ENCODE measurements around the gene PCDHB5. TPM values are rescaled to one million over a fixed set of nuclear protein-coding genes. Genes with fewer than 3 reads are reported as not detected.
"Not testable (repeated sequence)": the region's sequence is repeated elsewhere in the genome, so short reads cannot be mapped to it uniquely, and the experiment has no call there.

PCDHB5 gene
- total and polyA plus RNA-seq, 2 of the 4 experiments (the other 2 are of a cell fraction), result 0.18 to 0.32 TPM

DNA sequence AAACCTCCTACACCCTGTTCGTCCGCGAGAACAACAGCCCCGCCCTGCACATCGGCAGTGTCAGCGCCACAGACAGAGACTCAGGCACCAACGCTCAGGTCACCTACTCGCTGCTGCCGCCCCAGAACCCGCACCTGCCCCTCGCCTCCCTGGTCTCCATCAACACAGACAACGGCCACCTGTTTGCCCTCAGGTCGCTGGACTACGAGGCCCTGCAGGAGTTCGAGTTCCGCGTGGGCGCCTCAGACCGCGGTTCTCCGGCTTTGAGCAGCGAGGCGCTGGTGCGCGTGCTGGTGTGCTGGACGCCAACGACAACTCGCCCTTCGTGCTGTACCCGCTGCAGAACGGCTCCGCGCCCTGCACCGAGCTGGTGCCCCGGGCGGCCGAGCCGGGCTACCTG is 22.4 kb downstream of the PCDHB5 start:
- H2AFZ ChIP-seq (replicated peaks; ENCODE audit: low read length, poor library complexity); H3K27ac ChIP-seq (ENCODE audit: insufficient read depth, low read length); H4K8ac ChIP-seq (ENCODE audit: low read depth in 2 of 2, low read length in 2 of 2); H2AK5ac ChIP-seq (ENCODE audit: low read depth, low read length); H4K20me1 ChIP-seq (ENCODE audit: insufficient read depth, low read length); H4K5ac ChIP-seq (ENCODE audit: low read depth, low read length); H3K79me1 ChIP-seq (ENCODE audit: low read depth in 1 of 2, low read length in 2 of 2); H2BK20ac ChIP-seq (ENCODE audit: low read depth, low read length); H2AK9ac ChIP-seq (replicated peaks; ENCODE audit: low read depth, low read length, poor library complexity); H3K4ac ChIP-seq (ENCODE audit: low read depth, low read length); H2BK120ac ChIP-seq (ENCODE audit: low read depth, low read length); H3K9me1 ChIP-seq (ENCODE audit: insufficient read depth, low read length); DNase-seq; H3K27me3 ChIP-seq (ENCODE audit: control insufficient read depth, insufficient read depth, low read length); dilution Hi-C loops (cut with HindIII; ENCODE audit: low sequenced_read_pairs, unreplicated experiment); BruUV-seq (replicated peaks); H3K14ac ChIP-seq (replicated peaks; ENCODE audit: low read depth, low read length); ATAC-seq (ENCODE audit: low read depth); H3K4me2 ChIP-seq (ENCODE audit: low read depth, low read length); H2BK5ac ChIP-seq (ENCODE audit: low read depth, low read length, poor library complexity, severe bottlenecking); H3K18ac ChIP-seq (ENCODE audit: low read depth, low read length); H2BK15ac ChIP-seq (ENCODE audit: low read depth, low read length); H3K36me3 ChIP-seq (ENCODE audit: control insufficient read depth, insufficient read depth, low read length); H4K91ac ChIP-seq (ENCODE audit: insufficient read depth, low read depth, low read length); H3K4me3 ChIP-seq (ENCODE audit: insufficient read depth, low read depth, low read length); H3K9me3 ChIP-seq (ENCODE audit: control insufficient read depth, insufficient read depth, low read length); intact Hi-C loops (cut with micrococcal nuclease); POLR2A ChIA-PET (ENCODE audit: unreplicated experiment); in situ Hi-C loops (cut with MboI; ENCODE audit: low sequenced_read_pairs); H3K9ac ChIP-seq (ENCODE audit: low read depth, low read length); H3K4me1 ChIP-seq (ENCODE audit: control insufficient read depth, insufficient read depth, low read length); H3K56ac ChIP-seq (ENCODE audit: extremely low read depth, insufficient read depth, low read length); CTCF ChIA-PET; H3K23ac ChIP-seq (ENCODE audit: low read depth, low read length): not testable (repeated sequence)
- 27% methylated on average over 3 of the region's 38 CpGs; no CpG with 5 or more reads in 1 of the 2 experiments for WGBS, 2 experiments (ENCODE audit: extremely low coverage in 2 of 2, insufficient read length in 1 of 2)

DNA sequence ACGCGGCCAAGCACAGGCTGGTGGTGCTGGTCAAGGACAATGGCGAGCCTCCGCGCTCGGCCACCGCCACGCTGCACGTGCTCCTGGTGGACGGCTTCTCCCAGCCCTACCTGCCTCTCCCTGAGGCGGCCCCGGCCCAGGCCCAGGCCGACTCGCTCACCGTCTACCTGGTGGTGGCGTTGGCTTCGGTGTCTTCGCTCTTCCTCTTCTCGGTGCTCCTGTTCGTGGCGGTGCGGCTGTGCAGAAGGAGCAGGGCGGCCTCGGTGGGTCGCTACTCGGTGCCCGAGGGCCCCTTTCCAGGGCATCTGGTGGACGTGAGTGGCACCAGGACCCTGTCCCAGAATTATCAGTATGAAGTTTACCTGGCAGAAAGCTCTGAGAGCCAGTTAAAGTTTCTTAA is 22.9 kb downstream of the PCDHB5 start:
- H3K27ac ChIP-seq (ENCODE audit: insufficient read depth, low read length); H2AK9ac ChIP-seq (replicated peaks; ENCODE audit: low read depth, low read length, poor library complexity); CTCF ChIA-PET; H3K4me1 ChIP-seq (ENCODE audit: control insufficient read depth, insufficient read depth, low read length); H2AK5ac ChIP-seq (ENCODE audit: low read depth, low read length); ATAC-seq (ENCODE audit: low read depth); H3K56ac ChIP-seq (ENCODE audit: extremely low read depth, insufficient read depth, low read length); H3K4me3 ChIP-seq (ENCODE audit: insufficient read depth, low read depth, low read length); H3K79me1 ChIP-seq (ENCODE audit: low read depth in 1 of 2, low read length in 2 of 2); H3K4me2 ChIP-seq (ENCODE audit: low read depth, low read length); dilution Hi-C loops (cut with HindIII; ENCODE audit: low sequenced_read_pairs, unreplicated experiment); H2BK20ac ChIP-seq (ENCODE audit: low read depth, low read length); BruUV-seq (replicated peaks); H4K5ac ChIP-seq (ENCODE audit: low read depth, low read length); in situ Hi-C loops (cut with MboI; ENCODE audit: low sequenced_read_pairs); H3K9me3 ChIP-seq (ENCODE audit: control insufficient read depth, insufficient read depth, low read length); H4K20me1 ChIP-seq (ENCODE audit: insufficient read depth, low read length); H3K18ac ChIP-seq (ENCODE audit: low read depth, low read length); H2BK5ac ChIP-seq (ENCODE audit: low read depth, low read length, poor library complexity, severe bottlenecking); H2BK15ac ChIP-seq (ENCODE audit: low read depth, low read length); intact Hi-C loops (cut with micrococcal nuclease); H4K8ac ChIP-seq (ENCODE audit: low read depth in 2 of 2, low read length in 2 of 2); H3K9ac ChIP-seq (ENCODE audit: low read depth, low read length); H3K23ac ChIP-seq (ENCODE audit: low read depth, low read length); H4K91ac ChIP-seq (ENCODE audit: insufficient read depth, low read depth, low read length); H2BK120ac ChIP-seq (ENCODE audit: low read depth, low read length); H3K9me1 ChIP-seq (ENCODE audit: insufficient read depth, low read length); H2AFZ ChIP-seq (replicated peaks; ENCODE audit: low read length, poor library complexity); H3K27me3 ChIP-seq (ENCODE audit: control insufficient read depth, insufficient read depth, low read length); H3K36me3 ChIP-seq (ENCODE audit: control insufficient read depth, insufficient read depth, low read length); DNase-seq; H3K4ac ChIP-seq (ENCODE audit: low read depth, low read length); H3K14ac ChIP-seq (replicated peaks; ENCODE audit: low read depth, low read length); POLR2A ChIA-PET (ENCODE audit: unreplicated experiment): not testable (repeated sequence)
- WGBS, 2 experiments (ENCODE audit: extremely low coverage in 2 of 2, insufficient read length in 1 of 2), result 28% methylated on average over 5 of the region's 28 CpGs; no CpG with 5 or more reads in 1 of the 2 experiments
